Endodermal cell (in vitro differentiated cells): Measurements from ENCODE around the gene EIF4G1. TPM values are rescaled to one million over a fixed set of nuclear protein-coding genes. Genes with fewer than 3 reads are reported as not detected.

Experiments used
- DNase-seq: peaks from one replicate; pipeline ENCODE4 v3.0.0-alpha.2; 2017
- H3K27ac ChIP-seq: 2 replicates; pipeline ENCODE4 v1.5.1; 2013; ENCODE audit warnings: mild to moderate bottlenecking, low read depth, low read length, moderate library complexity
- H3K27me3 ChIP-seq: 2 replicates; pipeline ENCODE4 v1.6.1; 2013; ENCODE audit warnings: mild to moderate bottlenecking, low read length, moderate library complexity; ENCODE audit not compliant: insufficient read depth, control insufficient read depth, poor library complexity, severe bottlenecking
- H3K36me3 ChIP-seq: 2 replicates; pipeline ENCODE4 v1.7.0; 2013; ENCODE audit warnings: mild to moderate bottlenecking, low read length, moderate library complexity; ENCODE audit not compliant: control insufficient read depth, insufficient read depth
- H3K4me1 ChIP-seq: one replicate; pipeline ENCODE4 v1.7.0; 2013; ENCODE audit warnings: low read length; ENCODE audit not compliant: control insufficient read depth, insufficient read depth
- H3K4me3 ChIP-seq: 2 replicates; pipeline ENCODE4 v1.5.1; 2013; ENCODE audit warnings: mild to moderate bottlenecking, low read length, moderate library complexity
- H3K9ac ChIP-seq: 2 replicates; pipeline ENCODE4 v1.6.1; 2013; ENCODE audit warnings: mild to moderate bottlenecking, low read length, moderate library complexity; ENCODE audit not compliant: poor library complexity, severe bottlenecking; ENCODE audit errors: extremely low read depth
- H3K9me3 ChIP-seq: 2 replicates; pipeline ENCODE4 v1.6.1; 2013; ENCODE audit warnings: mild to moderate bottlenecking, low read length, moderate library complexity; ENCODE audit not compliant: control insufficient read depth
- H3K27ac Mint-ChIP-seq: 2 replicates; pipeline ENCODE4 v1.8.0; 2020; ENCODE audit warnings: mixed read lengths
- H3K27me3 Mint-ChIP-seq: 2 replicates; pipeline ENCODE4 v1.8.0; 2021; ENCODE audit warnings: mild to moderate bottlenecking, mixed read lengths; ENCODE audit not compliant: insufficient read depth
- H3K36me3 Mint-ChIP-seq: 2 replicates; pipeline ENCODE4 v1.8.0; 2020; ENCODE audit warnings: low read depth, mixed read lengths
- H3K4me1 Mint-ChIP-seq: 2 replicates; pipeline ENCODE4 v1.8.0; 2020; ENCODE audit warnings: mixed read lengths
- H3K4me3 Mint-ChIP-seq: 2 replicates; pipeline ENCODE4 v1.8.0; 2020; ENCODE audit warnings: mild to moderate bottlenecking, moderate library complexity, mixed read lengths
- H3K9me3 Mint-ChIP-seq: 2 replicates; pipeline ENCODE4 v1.8.0; 2020; ENCODE audit warnings: mild to moderate bottlenecking, mixed read lengths
- WGBS, 2 experiments: methylation state at CpG; one replicate each; pipeline versions ENCODE4 v1.1.5 to v1.1.7; 2013; ENCODE audit warnings: missing lambda C conversion rate in 2 of 2, mixed read lengths in 1 of 2; ENCODE audit not compliant: insufficient coverage in 1 of 2, insufficient read length in 1 of 2; 5-methylcytosine and 5-hydroxymethylcytosine counted together
- total RNA-seq, 2 donors: library from RNA; stranded (reverse); fragmentation: NEBNext Ultra II Directional in 1 of 2; extraction: Animal tissue kit (Norgen Biotek cat#: 25700) in 1 of 2; gene quantifications; 2 replicates in 1 of 2; 3 replicates in 1 of 2; pipeline ENCODE4 v1.2.1, GENCODE V29; 2021
- TF ChIP-seq, protein P1 (sequence below): fragments of 200-600 bp; sonication (generic); conservative IDR thresholded peaks from 2 replicates; pipeline ENCODE4 v1.5.0; 2021; ENCODE audit warnings: antibody characterized with exemption, mild to moderate bottlenecking

Gene EIF4G1
- total RNA-seq, 2 donors from 2014 or later = 408 to 475 TPM

DNA sequence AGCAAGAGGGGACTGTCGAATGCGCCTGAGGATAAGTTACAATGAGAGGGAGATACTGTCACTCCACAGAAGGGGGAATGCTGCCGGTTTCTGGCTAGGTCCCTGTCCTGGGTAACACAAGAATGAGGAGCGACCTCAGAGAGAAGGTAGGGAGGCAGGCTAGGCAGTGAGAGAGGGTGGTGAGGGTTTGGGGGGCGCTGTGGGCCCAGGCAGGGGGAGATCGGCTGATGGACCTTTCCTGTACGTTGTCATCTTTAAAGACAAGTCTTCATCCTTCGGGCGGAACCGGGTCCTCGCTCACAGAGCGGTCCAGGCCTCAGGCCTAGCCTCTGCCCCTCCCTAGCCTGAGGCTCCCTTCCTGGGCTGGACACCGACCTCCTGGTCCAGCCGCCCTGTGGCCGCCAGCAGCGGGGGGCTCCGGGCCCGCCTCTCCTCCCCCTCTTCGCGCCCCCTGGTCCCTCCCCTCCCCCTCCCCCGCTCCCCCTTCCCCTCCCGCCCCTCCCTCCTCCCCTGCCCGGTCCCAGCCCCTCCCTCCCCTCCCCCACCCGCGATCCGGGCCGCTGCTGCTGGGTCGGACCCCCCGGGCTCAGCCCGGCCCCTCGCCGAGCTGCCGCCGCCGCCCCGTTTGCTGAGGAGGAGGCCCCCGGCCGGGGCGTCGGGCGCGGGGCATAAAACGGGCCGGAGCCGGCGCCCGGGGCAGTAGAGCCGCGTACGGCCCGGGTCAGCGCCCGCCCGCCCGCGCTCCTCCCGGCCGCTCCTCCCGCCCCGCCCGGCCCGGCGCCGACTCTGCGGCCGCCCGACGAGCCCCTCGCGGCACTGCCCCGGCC, 65.2 kb downstream of the EIF4G1 start, which contains the start of gene CHRD:
Gene CHRD (plus strand): TSS at position 697 of the 827 bp plus-strand sequence. CDS start 265 bp downstream, outside the sequence.
- no peaks in the 10 kb centered on the region for H3K9me3 Mint-ChIP-seq
- Histone ChIP-seq H3K27me3 (peaks cover 46% of the 10 kb centered on the region), H3K4me3 (peak within 1 kb of the TSS; percentile 64), H3K4me1 (peaks cover 6% of the 10 kb centered on the region), H3K9me3 (no peaks in the 10 kb centered on the region), H3K36me3 (no peaks in the 10 kb centered on the region), H3K9ac (no peak within 1 kb of the TSS), H3K27ac (no peak within 1 kb of the TSS)
- WGBS, 2 experiments = 11 to 63% methylated on average over 3 to 46 of the region's 71 CpGs
- H3K27me3 Mint-ChIP-seq = peaks cover 60% of the 10 kb centered on the region
- peak within 1 kb of the TSS; percentile 58 for H3K4me3 Mint-ChIP-seq
- peaks cover 33% of the 10 kb centered on the region for H3K4me1 Mint-ChIP-seq
- DNase-seq = no peak
- TF ChIP-seq, protein P1, sequence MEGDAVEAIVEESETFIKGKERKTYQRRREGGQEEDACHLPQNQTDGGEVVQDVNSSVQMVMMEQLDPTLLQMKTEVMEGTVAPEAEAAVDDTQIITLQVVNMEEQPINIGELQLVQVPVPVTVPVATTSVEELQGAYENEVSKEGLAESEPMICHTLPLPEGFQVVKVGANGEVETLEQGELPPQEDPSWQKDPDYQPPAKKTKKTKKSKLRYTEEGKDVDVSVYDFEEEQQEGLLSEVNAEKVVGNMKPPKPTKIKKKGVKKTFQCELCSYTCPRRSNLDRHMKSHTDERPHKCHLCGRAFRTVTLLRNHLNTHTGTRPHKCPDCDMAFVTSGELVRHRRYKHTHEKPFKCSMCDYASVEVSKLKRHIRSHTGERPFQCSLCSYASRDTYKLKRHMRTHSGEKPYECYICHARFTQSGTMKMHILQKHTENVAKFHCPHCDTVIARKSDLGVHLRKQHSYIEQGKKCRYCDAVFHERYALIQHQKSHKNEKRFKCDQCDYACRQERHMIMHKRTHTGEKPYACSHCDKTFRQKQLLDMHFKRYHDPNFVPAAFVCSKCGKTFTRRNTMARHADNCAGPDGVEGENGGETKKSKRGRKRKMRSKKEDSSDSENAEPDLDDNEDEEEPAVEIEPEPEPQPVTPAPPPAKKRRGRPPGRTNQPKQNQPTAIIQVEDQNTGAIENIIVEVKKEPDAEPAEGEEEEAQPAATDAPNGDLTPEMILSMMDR = no peak
- H3K27ac Mint-ChIP-seq = no peak within 1 kb of the TSS
- no peaks in the 10 kb centered on the region for H3K36me3 Mint-ChIP-seq

DNA sequence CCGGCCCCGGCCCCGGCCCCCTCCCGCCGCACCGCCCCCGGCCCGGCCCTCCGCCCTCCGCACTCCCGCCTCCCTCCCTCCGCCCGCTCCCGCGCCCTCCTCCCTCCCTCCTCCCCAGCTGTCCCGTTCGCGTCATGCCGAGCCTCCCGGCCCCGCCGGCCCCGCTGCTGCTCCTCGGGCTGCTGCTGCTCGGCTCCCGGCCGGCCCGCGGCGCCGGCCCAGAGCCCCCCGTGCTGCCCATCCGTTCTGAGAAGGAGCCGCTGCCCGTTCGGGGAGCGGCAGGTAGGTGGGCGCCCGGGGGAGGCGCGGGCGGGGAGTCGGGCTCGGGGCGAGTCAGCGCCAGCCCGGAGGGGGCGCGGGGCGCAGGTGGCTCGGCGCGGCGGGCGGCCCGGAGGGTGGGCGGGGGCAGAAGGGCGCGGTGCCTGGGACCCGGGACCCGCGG, 65.8 kb downstream of the EIF4G1 start:
- peak; percentile 88 for DNase-seq
- no peak overlapping the region for H3K27ac ChIP-seq
- peaks cover 60% of the 10 kb centered on the region for H3K27me3 Mint-ChIP-seq
- H3K9ac ChIP-seq = no peak overlapping the region
- peaks cover 33% of the 10 kb centered on the region for H3K4me1 Mint-ChIP-seq
- H3K4me3 Mint-ChIP-seq = peak overlapping the region; percentile 52
- no peaks in the 10 kb centered on the region for H3K36me3 Mint-ChIP-seq
- peaks cover 46% of the 10 kb centered on the region for H3K27me3 ChIP-seq
- H3K36me3 ChIP-seq = no peaks in the 10 kb centered on the region
- H3K4me1 ChIP-seq = peaks cover 6% of the 10 kb centered on the region
- WGBS, 2 experiments = 1% methylated on average over 27 to 51 of the region's 62 CpGs
- TF ChIP-seq, protein P1 = no peak
- H3K9me3 Mint-ChIP-seq = no peaks in the 10 kb centered on the region
- H3K4me3 ChIP-seq = no peak overlapping the region
- no peak overlapping the region for H3K27ac Mint-ChIP-seq
- no peaks in the 10 kb centered on the region for H3K9me3 ChIP-seq

DNA sequence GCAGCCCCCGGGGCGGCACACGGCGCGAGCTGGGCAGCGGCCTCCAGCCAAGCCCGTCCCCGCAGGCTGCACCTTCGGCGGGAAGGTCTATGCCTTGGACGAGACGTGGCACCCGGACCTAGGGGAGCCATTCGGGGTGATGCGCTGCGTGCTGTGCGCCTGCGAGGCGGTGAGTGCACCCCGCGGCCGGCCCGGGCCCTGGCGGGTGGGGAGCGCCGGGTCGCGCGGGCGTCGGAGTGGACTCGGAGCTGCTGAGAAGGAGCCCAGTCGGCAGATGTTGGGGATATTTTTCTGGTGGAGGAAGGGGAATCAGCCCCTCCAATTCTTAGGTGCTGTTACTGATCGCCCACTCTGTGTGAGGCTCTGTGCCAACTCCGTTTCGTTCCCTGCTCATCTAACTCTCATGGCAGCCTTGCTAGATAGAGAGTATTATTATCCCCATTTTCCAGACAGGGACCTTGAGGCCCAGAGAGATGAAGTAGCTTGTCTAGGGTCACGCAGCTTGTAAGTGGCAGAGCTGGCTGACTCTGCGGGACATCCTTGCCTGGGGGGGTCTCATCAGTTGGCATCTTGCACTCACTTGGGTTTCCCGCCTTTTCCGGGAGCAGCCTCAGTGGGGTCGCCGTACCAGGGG, 66.3 kb downstream of the EIF4G1 start:
- Mint-ChIP-seq H3K9me3 (no peaks in the 10 kb centered on the region), H3K4me3 (peak overlapping the region; percentile 52), H3K27me3 (peaks cover 57% of the 10 kb centered on the region), H3K4me1 (peaks cover 28% of the 10 kb centered on the region), H3K27ac (no peak overlapping the region), H3K36me3 (no peaks in the 10 kb centered on the region)
- H3K27me3 ChIP-seq = peaks cover 46% of the 10 kb centered on the region
- no peak overlapping the region for H3K9ac ChIP-seq
- peaks cover 6% of the 10 kb centered on the region for H3K4me1 ChIP-seq
- no peaks in the 10 kb centered on the region for H3K36me3 ChIP-seq
- H3K27ac ChIP-seq = no peak overlapping the region
- peak overlapping the region; percentile 64 for H3K4me3 ChIP-seq
- no peaks in the 10 kb centered on the region for H3K9me3 ChIP-seq
- WGBS, 2 experiments = 0 to 3% methylated on average over 32 to 42 of the region's 42 CpGs
- TF ChIP-seq, protein P1 = no peak
- peak; percentile 64 for DNase-seq
